Uterus (tissue), 4 donors: ENCODE measurements around the gene RNF115. TPM values are rescaled to one million over a fixed set of nuclear protein-coding genes. Genes with fewer than 3 reads are reported as not detected.

Experiments used
- DNase-seq, 2 donors: peaks; one replicate each; pipeline ENCODE4 v3.0.0-alpha.2; 2019 to 2020
- H3K27ac ChIP-seq, 2 donors: fragments of 200-600 bp; sonication (generic); 1 replicate in 1 of 2; 2 replicates in 1 of 2; pipeline ENCODE4 v1.5.1; 2016 to 2018
- H3K27me3 ChIP-seq, 2 donors: fragments of 200-600 bp; sonication (generic); one replicate each; pipeline ENCODE4 v1.5.1; 2018 to 2019; ENCODE audit warnings: control low read depth in 1 of 2
- H3K36me3 ChIP-seq, 2 donors: fragments of 200-600 bp; sonication (generic); one replicate each; pipeline ENCODE4 v1.5.1; 2019; ENCODE audit warnings: control low read depth in 1 of 2
- H3K4me1 ChIP-seq, 2 donors: fragments of 200-600 bp; sonication (generic); one replicate each; pipeline ENCODE4 v1.5.1; 2018 to 2019; ENCODE audit warnings: control low read depth in 1 of 2
- H3K4me3 ChIP-seq, 2 donors: fragments of 200-600 bp; sonication (generic); 1 replicate in 1 of 2; 2 replicates in 1 of 2; pipeline ENCODE4 v1.5.1; 2018 to 2019; ENCODE audit warnings: mild to moderate bottlenecking in 1 of 2
- H3K9me3 ChIP-seq, 2 donors: fragments of 200-600 bp; sonication (generic); one replicate each; pipeline ENCODE4 v1.5.1; 2019; ENCODE audit warnings: control low read depth in 1 of 2
- POLR2A ChIP-seq, 2 donors: fragments of 450-650 bp; IDR thresholded peaks; one replicate each; pipeline ENCODE4 v1.6.1; 2016; ENCODE audit warnings: antibody characterized with exemption in 2 of 2, mild to moderate bottlenecking in 1 of 2, moderate library complexity in 1 of 2
- intact Hi-C: fragments of 100-400 bp; cut with DNase I; formaldehyde crosslinking; loops from one replicate; pipeline ENCODE4 v1.15.1; 2023; ENCODE audit warnings: low total_unique reads
- total RNA-seq, 4 donors: library from RNA; depleted of rRNA in 3 of 4; stranded (reverse); fragments of >200 nt in 3 of 4; gene quantifications; one replicate each; pipeline versions ENCODE4 v1.1.0 to v1.2.4, GENCODE V29; 2014 to 2023
- TF ChIP-seq, protein P1 (sequence below), 4 experiments: fragments of 200-600 bp in 2 of 4; fragments of 450-650 bp in 2 of 4; sonication (generic) in 2 of 4; IDR thresholded peaks; one replicate each; pipeline ENCODE4 v1.5.1; 2016 to 2019; ENCODE audit warnings: antibody characterized with exemption in 4 of 4, mild to moderate bottlenecking in 2 of 4, moderate library complexity in 1 of 4
- donor health status: DM: yes; HTN: yes; CAD: no.

RNF115 gene
- total RNA-seq, 4 donors from 2014 or later = 18.8 to 33.4 (median 27.8) TPM

DNA sequence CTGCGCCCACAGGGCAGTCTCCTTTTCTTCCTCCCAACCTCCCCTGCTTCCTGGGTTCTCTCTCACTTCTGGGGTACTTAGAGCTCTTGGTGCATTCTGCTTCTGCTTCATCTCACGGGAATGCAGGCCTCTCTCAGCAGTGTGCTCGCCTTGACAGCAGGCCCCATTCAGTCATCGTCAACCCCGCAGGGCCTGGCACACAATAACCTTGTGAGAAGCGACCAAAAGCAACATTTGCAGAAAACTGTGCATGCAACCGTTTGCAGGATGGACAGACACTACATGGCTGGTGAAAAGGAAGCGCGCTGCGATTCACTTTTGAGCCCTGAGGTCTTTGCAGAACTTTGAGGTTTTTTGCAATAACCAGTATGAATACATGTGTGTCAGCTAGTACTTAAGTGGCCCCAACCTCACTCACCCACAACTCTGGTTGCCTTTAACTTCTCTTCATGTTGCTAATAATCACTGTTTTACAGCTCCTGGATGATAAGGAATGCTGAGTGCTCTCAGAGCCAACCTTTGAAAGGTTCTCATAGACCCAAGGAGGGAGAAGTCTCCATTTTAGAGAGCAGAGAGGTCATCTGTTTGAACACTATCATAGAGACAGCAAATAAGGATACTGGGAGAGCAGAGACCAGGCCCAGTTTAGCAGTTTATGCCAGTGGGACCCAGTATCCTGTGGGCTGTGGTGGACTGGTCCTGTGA, 107.1 kb downstream of the RNF115 start:
- Histone ChIP-seq H3K27me3 (no peaks in the 10 kb centered on the region), H3K4me1 (no peaks in the 10 kb centered on the region), H3K4me3 (no peak overlapping the region), H3K36me3 (no peaks in the 10 kb centered on the region), H3K27ac (no peak overlapping the region), H3K9me3 (no peaks in the 10 kb centered on the region)
- DNase-seq = no peak
- no peak for TF ChIP-seq POLR2A (IDR thresholded peaks at IDR 0.05)
- TF ChIP-seq, protein P1, sequence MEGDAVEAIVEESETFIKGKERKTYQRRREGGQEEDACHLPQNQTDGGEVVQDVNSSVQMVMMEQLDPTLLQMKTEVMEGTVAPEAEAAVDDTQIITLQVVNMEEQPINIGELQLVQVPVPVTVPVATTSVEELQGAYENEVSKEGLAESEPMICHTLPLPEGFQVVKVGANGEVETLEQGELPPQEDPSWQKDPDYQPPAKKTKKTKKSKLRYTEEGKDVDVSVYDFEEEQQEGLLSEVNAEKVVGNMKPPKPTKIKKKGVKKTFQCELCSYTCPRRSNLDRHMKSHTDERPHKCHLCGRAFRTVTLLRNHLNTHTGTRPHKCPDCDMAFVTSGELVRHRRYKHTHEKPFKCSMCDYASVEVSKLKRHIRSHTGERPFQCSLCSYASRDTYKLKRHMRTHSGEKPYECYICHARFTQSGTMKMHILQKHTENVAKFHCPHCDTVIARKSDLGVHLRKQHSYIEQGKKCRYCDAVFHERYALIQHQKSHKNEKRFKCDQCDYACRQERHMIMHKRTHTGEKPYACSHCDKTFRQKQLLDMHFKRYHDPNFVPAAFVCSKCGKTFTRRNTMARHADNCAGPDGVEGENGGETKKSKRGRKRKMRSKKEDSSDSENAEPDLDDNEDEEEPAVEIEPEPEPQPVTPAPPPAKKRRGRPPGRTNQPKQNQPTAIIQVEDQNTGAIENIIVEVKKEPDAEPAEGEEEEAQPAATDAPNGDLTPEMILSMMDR (IDR thresholded peaks at IDR 0.05) = no peak
- intact Hi-C loops = no loop called here

DNA sequence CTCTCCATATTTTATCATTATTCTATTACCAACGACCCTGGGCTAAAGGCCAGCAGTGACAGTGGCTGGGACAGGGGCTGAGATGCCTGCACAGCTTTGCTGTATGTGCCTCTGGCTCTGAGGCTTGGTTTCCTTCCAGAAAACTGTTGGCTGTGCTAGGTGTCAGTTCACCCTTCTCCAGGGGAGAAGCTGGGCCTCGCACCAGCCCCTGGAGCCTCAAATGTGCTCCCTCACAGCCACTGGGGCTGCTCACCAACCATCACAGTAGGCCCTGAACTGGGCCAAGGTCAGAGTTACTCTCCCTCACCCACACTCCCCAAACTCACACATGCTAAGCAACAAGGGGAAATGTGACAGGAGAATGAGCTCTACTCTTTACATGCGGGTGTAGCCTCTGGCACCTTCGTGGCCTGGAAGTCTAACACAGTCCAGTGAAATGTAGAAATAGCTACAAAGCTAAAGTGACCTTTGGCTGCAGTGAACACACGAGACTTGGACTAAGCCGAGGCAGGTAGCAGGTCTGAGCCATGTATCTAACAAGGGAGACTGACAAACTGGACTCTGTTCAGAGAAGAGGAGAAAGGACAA, 109.3 kb downstream of the RNF115 start:
- Histone ChIP-seq H3K27ac (no peak overlapping the region), H3K4me1 (no peaks in the 10 kb centered on the region), H3K36me3 (no peaks in the 10 kb centered on the region), H3K27me3 (no peaks in the 10 kb centered on the region), H3K4me3 (no peak overlapping the region), H3K9me3 (no peaks in the 10 kb centered on the region)
- TF ChIP-seq, protein P1 (IDR thresholded peaks at IDR 0.05) = no peak
- TF ChIP-seq POLR2A (IDR thresholded peaks at IDR 0.05) = no peak
- DNase-seq = no peak
- intact Hi-C loops = no loop called here

DNA sequence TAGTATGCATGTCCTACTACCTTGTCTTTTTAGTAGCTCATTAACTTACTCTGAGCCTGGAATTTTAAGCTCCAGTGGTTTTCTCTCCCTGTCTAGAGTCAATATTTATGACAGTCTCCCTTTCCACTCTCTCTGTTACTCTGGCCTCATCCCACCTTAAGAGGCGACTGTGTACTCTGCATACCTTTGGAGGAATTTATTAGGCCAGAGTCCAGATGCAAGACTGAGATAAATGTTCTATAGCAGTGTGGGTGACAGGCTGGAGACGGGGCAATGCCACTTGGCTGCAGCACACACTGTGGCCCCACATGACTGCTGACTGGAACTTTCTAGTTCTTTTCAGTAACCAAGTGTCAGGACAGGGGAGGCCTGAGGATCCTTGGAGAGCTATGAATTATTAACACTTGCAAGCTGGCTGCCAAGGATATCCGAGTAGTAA, 112.7 kb downstream of the RNF115 start:
- Histone ChIP-seq H3K9me3 (no peaks in the 10 kb centered on the region), H3K4me3 (no peak overlapping the region), H3K4me1 (no peaks in the 10 kb centered on the region), H3K27ac (no peak overlapping the region), H3K36me3 (no peaks in the 10 kb centered on the region), H3K27me3 (no peaks in the 10 kb centered on the region)
- intact Hi-C loops = no loop called here
- no peak for DNase-seq
- TF ChIP-seq, protein P1 (IDR thresholded peaks at IDR 0.05) = no peak
- no peak for TF ChIP-seq POLR2A (IDR thresholded peaks at IDR 0.05)

DNA sequence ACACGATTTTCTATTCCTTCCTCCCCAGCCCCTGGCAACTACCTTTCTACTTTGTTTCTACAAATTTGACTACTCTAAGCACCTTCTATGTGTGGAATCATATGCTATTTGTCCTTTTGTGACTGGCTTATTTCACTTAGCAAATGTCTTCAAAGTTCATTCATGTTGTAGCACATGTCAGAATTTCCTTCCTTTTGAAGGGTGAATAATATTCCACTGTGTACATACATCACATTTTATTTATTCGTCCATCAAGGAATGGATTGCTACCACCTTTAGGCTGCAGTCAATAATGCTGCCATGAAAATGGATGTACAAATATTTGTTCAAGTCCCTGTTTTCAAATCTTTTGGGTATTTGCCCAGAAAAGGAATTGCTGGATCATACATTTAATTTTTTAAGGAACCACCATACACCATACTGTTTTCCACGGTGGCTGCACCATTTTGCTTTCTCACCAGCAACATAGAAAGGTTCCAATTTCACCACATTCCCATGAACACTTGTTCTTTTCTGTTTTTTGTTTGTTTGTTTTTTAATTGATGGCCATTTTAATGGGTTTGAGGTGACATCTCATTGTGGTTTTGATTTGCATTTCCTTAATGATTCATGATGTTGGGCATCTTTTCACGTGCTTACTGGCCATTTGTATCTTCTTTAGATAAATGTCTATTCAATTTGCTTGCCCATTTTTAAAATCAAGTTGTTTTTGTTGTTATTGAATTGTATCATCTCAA, 113.4 kb downstream of the RNF115 start:
- H3K27me3 ChIP-seq = no peaks in the 10 kb centered on the region
- no peak for DNase-seq
- no peaks in the 10 kb centered on the region for H3K36me3 ChIP-seq
- H3K9me3 ChIP-seq = no peaks in the 10 kb centered on the region
- intact Hi-C loops = no loop called here
- H3K4me3 ChIP-seq = no peak overlapping the region
- H3K4me1 ChIP-seq = no peaks in the 10 kb centered on the region
- no peak overlapping the region for H3K27ac ChIP-seq
- TF ChIP-seq, protein P1 (IDR thresholded peaks at IDR 0.05) = no peak
- TF ChIP-seq POLR2A (IDR thresholded peaks at IDR 0.05) = no peak

DNA sequence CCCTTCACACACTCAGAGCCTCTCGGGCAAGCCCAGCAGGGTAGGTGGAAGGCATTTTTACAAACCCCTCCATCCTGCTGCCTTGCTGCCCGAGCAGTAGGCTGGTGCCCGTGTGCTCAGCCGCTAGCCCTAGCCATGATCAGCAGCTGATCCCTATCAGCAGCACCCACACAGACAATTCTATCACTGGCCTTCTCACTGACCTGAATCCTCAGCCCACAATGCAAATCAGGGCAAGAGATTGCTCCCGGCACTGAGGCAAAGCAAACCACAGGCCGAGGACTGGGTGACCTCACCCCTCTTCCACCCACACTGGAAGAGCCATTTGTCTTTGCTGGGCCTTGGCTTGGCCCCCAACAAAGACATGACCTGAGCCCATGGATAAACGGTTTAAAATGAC, 115.8 kb downstream of the RNF115 start:
- DNase-seq = no peak
- intact Hi-C loops = no loop called here
- H3K4me1 ChIP-seq = no peaks in the 10 kb centered on the region
- no peak overlapping the region for H3K4me3 ChIP-seq
- H3K36me3 ChIP-seq = no peaks in the 10 kb centered on the region
- H3K27ac ChIP-seq = no peak overlapping the region
- no peaks in the 10 kb centered on the region for H3K27me3 ChIP-seq
- TF ChIP-seq, protein P1 (IDR thresholded peaks at IDR 0.05) = no peak
- TF ChIP-seq POLR2A (IDR thresholded peaks at IDR 0.05) = no peak
- no peaks in the 10 kb centered on the region for H3K9me3 ChIP-seq
